Stimulated activated CD4-positive, alpha-beta T cell treated with anti-CD3 and anti-CD28 coated beads, TNF-alpha, amount 100 ng/mL, for 1 hour (primary cell): ENCODE results near the gene CREG1.
A peak's percentile ranks its signal among the peaks of the same experiment; 100 is the strongest.
"Not testable (repeated sequence)": the region's sequence is repeated elsewhere in the genome, so short reads cannot be mapped to it uniquely, and the experiment has no call there.

Experiments used
- DNase-seq, 3 donors: peaks; one replicate each; pipeline ENCODE4 v3.0.0-alpha.2; 2020; ENCODE audit warnings: low read depth in 3 of 3, low spot score in 1 of 3

Gene CREG1

DNA sequence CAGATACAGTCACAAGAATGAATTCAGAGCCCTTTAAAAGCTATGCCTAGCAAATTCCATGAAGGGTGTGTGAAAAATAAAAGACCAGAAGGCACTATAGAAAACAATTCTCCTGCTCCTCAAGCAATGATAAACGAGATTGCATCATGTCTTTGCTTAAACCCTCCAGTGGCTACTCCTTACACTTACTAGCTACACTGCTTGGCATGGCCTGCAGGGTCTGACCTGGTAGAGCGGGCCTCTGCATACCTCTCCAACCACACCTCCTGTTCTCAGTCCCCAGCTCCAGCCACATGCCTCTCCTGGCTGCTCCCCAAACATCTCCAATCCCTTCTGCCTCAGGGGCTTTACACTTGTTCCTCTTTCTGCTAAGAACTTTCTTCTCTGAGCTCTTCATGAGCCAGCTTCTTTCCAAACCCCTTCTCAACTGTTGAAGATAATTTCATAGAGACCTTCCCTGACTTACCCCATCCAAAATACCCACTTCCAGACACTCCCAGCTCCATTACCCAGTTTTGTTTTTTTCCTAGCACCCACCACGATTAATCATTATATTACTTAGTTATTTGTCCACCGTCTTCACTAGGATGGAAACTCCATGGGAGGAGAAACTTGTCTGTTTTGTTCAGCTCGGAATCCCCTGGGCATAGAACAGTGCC, 11.2 kb upstream of the CREG1 start:
- DNase-seq, result no peak

- DNase-seq, result no peak
These were observed 10.2 kb upstream of the CREG1 start for GRCh38 chr1:167563579-167564246.

DNA sequence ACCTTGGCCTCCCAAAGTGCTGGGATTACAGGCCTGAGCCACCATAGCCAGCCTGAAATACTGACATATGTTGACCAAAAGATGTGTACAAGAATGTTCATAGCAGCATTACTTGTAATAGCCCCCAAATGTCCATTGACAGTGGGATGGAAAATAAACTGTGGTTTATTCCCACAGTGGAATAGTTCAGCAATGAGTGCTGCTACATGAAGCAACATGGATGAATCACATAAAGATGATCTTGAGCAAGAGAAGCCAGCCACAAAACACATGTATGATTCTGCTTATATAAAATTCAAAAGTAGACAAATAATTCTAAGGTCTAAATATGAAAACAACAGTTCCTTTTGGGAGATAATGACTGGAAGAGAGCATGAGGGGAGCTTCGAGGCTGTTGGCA, 9.1 kb upstream of the CREG1 start:
- no peak for DNase-seq

DNA sequence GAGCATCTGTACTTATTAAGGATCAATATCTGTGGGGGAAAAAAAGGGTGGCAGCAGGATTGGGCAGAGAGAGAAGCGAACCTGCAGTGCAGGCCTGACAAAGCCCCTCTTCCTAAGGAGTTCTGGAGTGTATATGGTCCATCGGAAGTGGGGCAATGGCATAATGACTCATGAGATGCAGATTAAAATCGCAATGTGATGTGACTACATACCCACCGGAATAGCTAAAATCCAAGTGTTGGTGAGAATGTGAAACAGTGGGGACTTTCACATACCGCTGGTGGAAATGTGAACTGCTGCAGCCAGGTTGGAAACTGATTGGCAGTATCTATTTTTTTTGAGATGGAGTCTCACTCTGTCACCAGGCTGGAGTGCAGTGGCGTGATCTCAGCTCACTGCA, 8.2 kb upstream of the CREG1 start:
- DNase-seq, result no peak

DNA sequence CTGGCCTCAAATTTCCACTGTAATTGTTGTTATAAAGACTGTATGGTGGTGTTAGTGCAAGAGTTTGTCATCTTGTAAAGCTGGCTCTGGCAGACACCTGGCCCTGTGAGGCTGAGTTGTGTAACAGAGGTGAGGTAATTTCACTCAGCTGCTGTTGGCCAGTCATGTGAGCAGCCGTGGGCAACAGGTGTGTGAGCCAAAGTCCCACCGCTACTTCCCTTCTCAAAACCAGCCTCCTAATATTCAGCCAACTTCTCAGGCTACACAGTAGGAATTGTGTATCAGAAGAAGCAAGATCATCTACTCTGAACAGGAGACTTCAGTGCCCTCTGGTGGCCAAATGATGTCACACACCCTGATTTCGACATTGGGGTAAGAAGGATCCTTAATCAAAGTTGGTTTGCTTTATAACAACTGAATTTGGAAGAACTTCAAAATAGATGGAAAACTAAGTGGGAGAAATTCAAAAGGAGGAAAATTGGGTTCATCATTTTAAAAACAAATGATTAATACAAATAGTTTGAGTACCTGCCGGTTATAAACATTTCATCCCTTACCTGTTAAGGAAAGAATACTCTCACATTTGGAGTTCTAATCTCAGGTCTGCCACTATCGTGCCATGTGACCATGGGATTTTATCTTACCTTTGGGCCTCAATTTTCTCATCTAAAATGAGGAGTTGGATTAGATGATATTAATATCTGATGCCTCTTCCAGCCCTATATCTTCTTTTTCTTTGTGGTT, 2.6 kb upstream of the CREG1 start:
- DNase-seq, result peak; percentile 42 to 59 (median 51)

DNA sequence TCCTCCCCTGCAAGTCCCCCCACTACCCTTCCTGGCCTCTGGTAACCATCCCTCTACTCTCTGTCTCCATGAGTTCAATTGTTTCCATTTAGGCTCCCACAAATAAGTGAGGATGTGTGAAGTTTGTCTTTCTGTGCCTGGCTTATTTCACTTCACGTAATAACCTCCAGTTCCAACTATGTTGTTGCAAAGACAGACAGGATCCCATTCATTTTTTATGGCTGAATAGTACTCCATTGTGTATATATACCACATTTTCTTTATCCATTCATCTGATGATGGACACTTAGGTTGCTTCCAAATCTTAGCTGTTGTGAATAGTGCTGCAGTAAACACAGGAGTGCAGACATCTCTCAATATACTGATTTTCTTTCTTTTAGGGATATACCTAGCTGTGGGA, 1.5 kb upstream of the CREG1 start:
- DNase-seq, result not testable (repeated sequence)

DNA sequence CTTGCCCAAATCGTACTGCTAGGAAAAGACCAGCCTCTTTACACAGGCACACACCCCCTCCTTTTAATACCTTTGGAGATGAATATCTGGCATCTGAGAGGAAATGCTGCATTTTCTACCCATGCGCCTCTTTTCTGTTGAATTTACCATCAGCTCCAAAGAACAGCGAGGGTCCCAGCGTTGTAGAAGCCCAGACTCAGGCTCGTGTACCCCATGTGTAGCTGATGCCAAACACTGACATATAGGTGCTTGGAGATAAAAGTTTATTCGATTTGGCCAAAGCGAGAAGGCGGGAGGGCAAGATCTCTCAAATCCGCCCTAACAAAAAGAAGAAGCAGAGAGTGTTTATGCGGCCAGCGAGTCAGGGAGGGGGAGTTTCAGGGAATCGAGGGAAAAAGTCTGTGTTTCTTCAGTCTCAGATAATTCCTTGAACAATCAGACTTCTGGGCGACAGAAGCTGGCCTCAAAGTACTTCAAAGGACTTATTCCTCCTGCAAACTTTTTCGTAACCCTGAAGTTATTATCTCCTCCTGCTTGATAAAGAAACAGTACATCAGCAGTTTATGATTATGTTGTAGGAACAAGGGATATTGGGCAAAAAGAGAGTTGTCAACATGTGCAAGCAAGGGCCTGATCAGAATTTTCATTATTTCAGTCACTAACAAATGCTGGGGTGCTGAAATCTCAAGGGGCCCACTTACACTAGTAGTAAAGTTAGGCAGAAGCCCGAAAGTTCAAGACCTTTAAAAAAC, 642 bp upstream of the CREG1 start:
- DNase-seq, result no peak

- DNase-seq, result no peak
These were observed 2.2 kb downstream of the CREG1 start for GRCh38 chr1:167551362-167551761.

DNA sequence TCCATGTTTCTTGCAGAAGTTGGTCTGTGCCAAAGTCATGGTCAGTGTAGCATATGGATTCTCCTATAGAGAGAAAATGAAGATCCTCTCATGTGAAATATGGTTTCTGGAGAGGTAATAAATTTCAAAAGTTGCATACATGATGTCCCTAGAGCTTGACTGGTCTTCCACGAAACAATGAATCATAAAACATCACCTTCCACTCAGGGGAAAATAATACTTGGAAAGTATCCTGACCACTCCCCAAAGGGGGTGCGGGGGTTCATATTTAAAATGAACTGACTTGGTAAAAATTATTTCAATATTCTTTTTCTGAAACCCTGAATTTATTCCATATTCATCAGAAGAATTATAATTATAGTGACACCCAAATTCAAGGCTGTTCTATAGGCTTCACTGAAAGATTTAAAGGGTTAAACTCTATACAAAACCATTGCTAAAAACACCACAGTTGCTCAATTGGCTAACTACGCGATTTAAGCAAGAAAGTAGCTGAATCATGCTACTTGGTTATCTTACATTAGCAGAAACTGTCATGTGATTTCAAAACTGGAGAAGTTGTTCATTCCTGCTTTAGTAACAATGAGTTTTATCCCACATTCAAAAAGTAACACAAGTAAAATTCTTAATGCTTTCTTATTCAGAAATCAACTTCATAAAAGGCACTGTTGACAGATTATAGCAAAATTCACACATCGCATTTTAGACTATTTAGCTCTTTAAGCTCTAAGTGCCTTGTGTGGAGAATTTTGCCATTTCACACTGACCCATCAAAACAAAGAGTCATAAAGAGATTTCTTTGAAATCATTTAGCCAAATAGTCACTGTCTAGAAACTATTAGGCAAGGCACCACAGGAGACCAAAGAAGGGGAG, 5.3 kb downstream of the CREG1 start:
- no peak for DNase-seq

- DNase-seq, result no peak
These were observed 6.6 kb downstream of the CREG1 start for GRCh38 chr1:167546935-167547334.

GRCh38 chr1:167545349-167545748, 8.2 kb downstream of the CREG1 start:
- DNase-seq, result no peak

- DNase-seq, result no peak
These were observed 9.0 kb downstream of the CREG1 start for GRCh38 chr1:167544447-167545093.

DNA sequence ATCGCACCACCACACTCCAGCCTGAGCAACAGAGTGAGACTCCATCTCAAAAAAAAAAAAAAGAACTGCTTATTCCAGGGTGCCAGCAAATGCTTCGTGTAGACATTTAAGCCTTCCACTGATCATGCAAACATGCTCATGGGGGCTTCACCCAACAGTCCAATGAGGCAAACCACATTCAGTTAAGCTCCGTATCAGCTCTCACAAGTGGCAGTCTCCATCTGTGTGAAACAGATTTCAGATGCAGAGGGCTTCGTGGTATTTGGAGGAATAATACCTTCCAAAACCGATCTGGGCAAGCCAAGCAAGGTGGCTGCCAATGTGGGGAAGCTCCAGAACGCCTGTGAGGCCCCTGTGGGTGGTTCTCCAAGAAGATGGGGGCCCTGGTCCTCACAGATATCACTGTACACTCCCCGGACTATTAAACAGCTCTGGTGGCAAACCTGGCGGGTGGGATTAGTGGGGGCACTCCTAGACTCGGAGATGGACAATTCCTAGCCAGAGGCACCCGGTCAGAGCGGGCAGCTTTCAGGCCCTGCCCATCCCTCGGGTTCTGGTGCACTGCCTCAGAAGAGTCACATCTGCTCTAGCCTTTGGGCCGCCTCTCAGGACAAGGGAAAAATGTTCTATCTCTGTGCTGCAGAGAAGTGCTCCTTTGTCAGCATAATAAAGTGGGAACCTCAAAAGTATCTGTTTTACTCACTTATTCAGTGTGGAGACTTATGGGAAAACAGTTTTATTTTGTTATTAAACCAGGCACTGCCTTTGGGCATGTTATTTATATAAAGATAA, 10.2 kb downstream of the CREG1 start:
- no peak for DNase-seq

- DNase-seq, result no peak
These were observed 11.2 kb downstream of the CREG1 start for GRCh38 chr1:167542109-167543032.

DNA sequence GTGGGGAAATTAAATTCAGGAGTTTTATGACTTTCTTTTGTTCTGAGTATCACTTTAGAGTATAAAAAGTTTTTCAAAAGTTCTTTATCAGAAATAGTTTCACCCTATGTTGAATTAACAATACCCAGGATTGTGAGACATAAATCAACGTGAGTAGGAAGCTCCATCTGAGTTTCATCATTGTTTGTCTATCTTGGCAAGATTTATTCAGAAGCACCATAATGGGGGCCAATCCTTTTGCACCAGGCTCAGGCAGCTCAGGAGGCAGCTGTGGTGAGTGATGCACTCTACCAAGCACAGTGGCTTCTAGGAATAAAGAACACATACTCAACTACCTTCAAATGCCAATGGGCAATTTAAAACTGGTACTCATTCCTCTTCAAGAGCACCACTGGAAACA, 12.0 kb downstream of the CREG1 start:
- DNase-seq, result no peak

DNA sequence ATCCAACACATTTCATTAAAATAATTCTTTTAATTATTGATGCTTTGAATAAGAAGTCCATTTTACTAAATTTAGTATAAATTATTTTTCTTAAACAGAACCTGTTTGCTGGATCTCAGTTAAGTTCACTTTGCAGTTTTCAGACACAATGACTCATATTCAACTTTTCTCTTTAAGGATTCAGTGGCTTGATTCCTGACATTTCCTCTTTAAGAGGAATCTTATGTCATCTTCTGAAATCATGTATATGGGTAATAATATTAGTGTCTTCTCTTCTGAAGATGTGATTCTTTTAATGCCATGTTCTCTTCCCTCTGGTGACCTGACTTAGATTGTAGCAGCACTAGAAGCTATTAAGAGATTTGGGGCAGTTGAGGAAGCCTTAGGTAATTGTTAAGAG, 12.6 kb downstream of the CREG1 start:
- no peak for DNase-seq

- DNase-seq, result no peak
These were observed 14.9 kb downstream of the CREG1 start for GRCh38 chr1:167538657-167539056.

GRCh38 chr1:167533851-167534300, 19.7 kb downstream of the CREG1 start:
- peak in 2 of 3 donors; percentile 43 to 48 for DNase-seq
